Measurements from ENCODE around the gene RASL11A. TPM values are rescaled to one million over a fixed set of nuclear protein-coding genes. Genes with fewer than 3 reads are reported as not detected.
"Not testable (repeated sequence)": the region's sequence is repeated elsewhere in the genome, so short reads cannot be mapped to it uniquely, and the experiment has no call there.

RASL11A gene
- total RNA-seq, result 10 to 100 TPM in 5 of 7 donors, 1 to 10 TPM in 2; 9.2 to 37.9 (median 16.1) TPM
- 10 to 100 TPM in 2 of 3 donors, 1 to 10 TPM in 1; 6.7 to 29.8 (median 11.2) TPM for polyA plus RNA-seq
- long read RNA-seq, donor 1, transcript RASL11A-201 (4 exons, 1,543 nt), result major isoform, 7 of 10 reads
- long read RNA-seq, donor 1, partial matches to known transcripts, result 0 of 10 reads
- long read RNA-seq, donor 1, other reads (novel, unspliced or antisense), result 0 of 10 reads
- long read RNA-seq, donor 2, transcript RASL11A-201 (4 exons, 1,543 nt), result major isoform, 5 of 7 reads
- long read RNA-seq, donor 2, partial matches to known transcripts, result 0 of 7 reads
- long read RNA-seq, donor 2, other reads (novel, unspliced or antisense), result 0 of 7 reads

GRCh38 chr13:27270594-27271520, at the start of gene RASL11A:
Gene RASL11A, plus strand, starts transcription at chr13:27270830. Its CDS starts 115 bp downstream, at chr13:27270945.
- H3K27ac ChIP-seq, result peak within 1 kb of the TSS; percentile 78 to 95 (median 92)
- H3K27me3 ChIP-seq (replicated peaks in 1 of 7), result peaks cover 0 to 7% (median 0%) of the 10 kb centered on the region in 7 donors
- H3K9me3 ChIP-seq, result no peaks in the 10 kb centered on the region

GRCh38 chr13:27222100-27222499, 48.5 kb upstream of the RASL11A start:
- peaks cover 0 to 13% (median 0%) of the 10 kb centered on the region in 8 donors for H3K9me3 ChIP-seq
- intact Hi-C loops (cut with DNase I; ENCODE audit: low total_unique reads); H3K36me3 ChIP-seq; DNase-seq; H3K27ac ChIP-seq; H3K27me3 ChIP-seq (replicated peaks in 1 of 7); H3K4me3 ChIP-seq: not testable (repeated sequence)
- peaks cover 0 to 21% (median 0%) of the 10 kb centered on the region in 6 donors for H3K4me1 ChIP-seq
- 56 to 80% (median 61%) methylated on average over 2 of the region's 2 CpGs for WGBS, 5 donors

More at GRCh38 chr13:27270594-27271520, at the start of gene RASL11A:
- WGBS, 5 donors, result 1 to 2% (median 1%) methylated on average over 50 to 99 of the region's 99 CpGs
- Histone ChIP-seq H3K36me3 (peaks cover 0 to 7% (median 0%) of the 10 kb centered on the region in 6 donors), H3K4me1 (peaks cover 7 to 74% (median 33%) of the 10 kb centered on the region in 6 donors), H3K4me3 (peak within 1 kb of the TSS; percentile 79 to 97 (median 86))
- TF ChIP-seq CTCF (IDR thresholded peaks at IDR 0.05 in 8 of 11, conservative IDR thresholded peaks at IDR 0.05 in 3 of 11) (peak; percentile 77 to 98 (median 95)), POLR2AphosphoS5 (IDR thresholded peaks at IDR 0.05) (peak; percentile 85 to 93 (median 92)), POLR2A (IDR thresholded peaks at IDR 0.05) (peak in 2 of 3 donors; percentile 42 to 82)
- DNase-seq, result peak; percentile 95
- intact Hi-C loops (cut with DNase I; ENCODE audit: low total_unique reads), result loop anchor here (10.0 kb wide), 1 partner anchor 286 kb away; no protein-coding TSS in a partner anchor

GRCh38 chr13:27226991-27227390, 43.6 kb upstream of the RASL11A start:
- Histone ChIP-seq H3K36me3 (no peaks in the 10 kb centered on the region), H3K27me3 (replicated peaks in 1 of 7) (peaks cover 0 to 5% (median 0%) of the 10 kb centered on the region in 7 donors), H3K27ac (peak overlapping the region in 4 of 8 donors; percentile 40 to 68 (median 52)), H3K4me3 (no peak overlapping the region), H3K4me1 (peaks cover 0 to 25% (median 0%) of the 10 kb centered on the region in 6 donors), H3K9me3 (peaks cover 0 to 24% (median 12%) of the 10 kb centered on the region in 8 donors)
- TF ChIP-seq CTCF (IDR thresholded peaks at IDR 0.05 in 8 of 11, conservative IDR thresholded peaks at IDR 0.05 in 3 of 11), result no peak
- TF ChIP-seq POLR2AphosphoS5 (IDR thresholded peaks at IDR 0.05), result peak in 1 of 3 donors; percentile 36
- intact Hi-C loops (cut with DNase I; ENCODE audit: low total_unique reads), result no loop called here
- DNase-seq, result no peak
- WGBS, 5 donors, result 44 to 66% (median 52%) methylated on average over 2 of the region's 2 CpGs

- Histone ChIP-seq H3K4me3 (no peak overlapping the region), H3K27ac (peak overlapping the region in 4 of 8 donors; percentile 40 to 68 (median 52)), H3K4me1 (peaks cover 0 to 18% (median 0%) of the 10 kb centered on the region in 6 donors), H3K9me3 (peaks cover 0 to 29% (median 19%) of the 10 kb centered on the region in 8 donors), H3K27me3 (replicated peaks in 1 of 7) (peaks cover 0 to 5% (median 0%) of the 10 kb centered on the region in 7 donors), H3K36me3 (no peaks in the 10 kb centered on the region)
- no peak for DNase-seq
- intact Hi-C loops (cut with DNase I; ENCODE audit: low total_unique reads), result no loop called here
- TF ChIP-seq POLR2A (IDR thresholded peaks at IDR 0.05), result no peak
- TF ChIP-seq POLR2AphosphoS5 (IDR thresholded peaks at IDR 0.05), result no peak
- TF ChIP-seq CTCF (IDR thresholded peaks at IDR 0.05 in 8 of 11, conservative IDR thresholded peaks at IDR 0.05 in 3 of 11), result no peak
Observed at GRCh38 chr13:27228131-27228530, 42.5 kb upstream of the RASL11A start.

Measured in spleen (tissue), 13 donors.